HEK293 (cell line): ENCODE measurements around the gene CHSY1.

ENCODE experiments used
- SALL2 ChIP-seq: fragments of 450-650 bp; formaldehyde crosslinking; IDR thresholded peaks from 2 replicates; pipeline ENCODE4 v1.5.0; 2017; ENCODE audit warnings: missing biosample characterization, mild to moderate bottlenecking, missing genetic modification characterization, borderline replicate concordance
- ZNF23 ChIP-seq: fragments of 450-650 bp; formaldehyde crosslinking; IDR thresholded peaks from 2 replicates; pipeline ENCODE4 v1.5.1; 2016; ENCODE audit warnings: missing biosample characterization, missing genetic modification characterization, borderline replicate concordance
- ZNF561 ChIP-seq: fragments of 450-650 bp; IDR thresholded peaks from 2 replicates; pipeline ENCODE4 v1.5.1; 2018; ENCODE audit warnings: missing biosample characterization, missing genetic modification characterization, borderline replicate concordance
- ZNF830 ChIP-seq: fragments of 450-650 bp; IDR thresholded peaks from 2 replicates; pipeline ENCODE4 v1.5.0; 2018; ENCODE audit warnings: missing biosample characterization, missing genetic modification characterization, low read depth, mild to moderate bottlenecking, moderate library complexity
- TF ChIP-seq, protein P1 (sequence below): fragments of 450-650 bp; formaldehyde crosslinking; IDR thresholded peaks from 2 replicates; pipeline ENCODE4 v1.5.1; 2017; ENCODE audit warnings: missing biosample characterization, missing genetic modification characterization
- TF ChIP-seq, protein P2 (sequence below): fragments of 450-650 bp; formaldehyde crosslinking; IDR thresholded peaks from 2 replicates; pipeline ENCODE4 v1.5.1; 2016; ENCODE audit warnings: missing biosample characterization, missing genetic modification characterization

DNA sequence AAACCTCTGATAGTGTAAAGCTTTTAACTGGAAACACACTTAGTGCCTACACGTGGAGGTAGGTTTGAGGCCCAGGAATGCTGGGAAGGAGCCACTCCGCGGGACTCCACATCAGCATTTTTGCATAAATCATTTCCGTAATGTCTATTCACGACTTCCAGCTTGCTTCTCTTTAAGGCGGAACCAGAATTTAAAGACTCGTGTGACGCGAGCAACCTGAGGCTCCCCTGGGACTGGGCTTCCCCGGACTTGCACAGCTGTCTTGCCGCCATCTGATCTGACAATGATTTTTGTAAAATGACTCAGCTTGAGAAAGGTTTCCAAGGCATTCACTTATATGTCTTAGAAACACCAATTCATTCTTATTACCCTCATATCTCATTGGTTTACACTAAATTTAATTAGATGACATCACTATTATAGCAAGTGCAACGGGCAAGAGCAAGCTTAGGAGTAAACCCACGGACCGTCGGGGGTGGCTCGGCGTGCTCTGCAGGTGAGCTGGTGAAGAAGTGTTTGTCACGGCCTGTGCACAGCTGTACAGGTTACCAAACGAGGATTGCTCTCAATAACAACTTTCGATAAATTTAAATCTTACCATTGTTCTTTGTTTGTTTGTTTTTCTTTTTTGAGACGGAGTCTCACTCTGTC is 95.2 kb downstream of the CHSY1 start:
- TF ChIP-seq, protein P1, sequence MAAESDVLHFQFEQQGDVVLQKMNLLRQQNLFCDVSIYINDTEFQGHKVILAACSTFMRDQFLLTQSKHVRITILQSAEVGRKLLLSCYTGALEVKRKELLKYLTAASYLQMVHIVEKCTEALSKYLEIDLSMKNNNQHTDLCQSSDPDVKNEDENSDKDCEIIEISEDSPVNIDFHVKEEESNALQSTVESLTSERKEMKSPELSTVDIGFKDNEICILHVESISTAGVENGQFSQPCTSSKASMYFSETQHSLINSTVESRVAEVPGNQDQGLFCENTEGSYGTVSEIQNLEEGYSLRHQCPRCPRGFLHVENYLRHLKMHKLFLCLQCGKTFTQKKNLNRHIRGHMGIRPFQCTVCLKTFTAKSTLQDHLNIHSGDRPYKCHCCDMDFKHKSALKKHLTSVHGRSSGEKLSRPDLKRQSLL (tag by site-specific recombination) = no peak
- TF ChIP-seq SALL2 (tag by site-specific recombination) (no peak), ZNF830 (no peak), ZNF23 (tag by site-specific recombination) (no peak), ZNF561 (tag by site-specific recombination) (no peak)
- TF ChIP-seq, protein P2, sequence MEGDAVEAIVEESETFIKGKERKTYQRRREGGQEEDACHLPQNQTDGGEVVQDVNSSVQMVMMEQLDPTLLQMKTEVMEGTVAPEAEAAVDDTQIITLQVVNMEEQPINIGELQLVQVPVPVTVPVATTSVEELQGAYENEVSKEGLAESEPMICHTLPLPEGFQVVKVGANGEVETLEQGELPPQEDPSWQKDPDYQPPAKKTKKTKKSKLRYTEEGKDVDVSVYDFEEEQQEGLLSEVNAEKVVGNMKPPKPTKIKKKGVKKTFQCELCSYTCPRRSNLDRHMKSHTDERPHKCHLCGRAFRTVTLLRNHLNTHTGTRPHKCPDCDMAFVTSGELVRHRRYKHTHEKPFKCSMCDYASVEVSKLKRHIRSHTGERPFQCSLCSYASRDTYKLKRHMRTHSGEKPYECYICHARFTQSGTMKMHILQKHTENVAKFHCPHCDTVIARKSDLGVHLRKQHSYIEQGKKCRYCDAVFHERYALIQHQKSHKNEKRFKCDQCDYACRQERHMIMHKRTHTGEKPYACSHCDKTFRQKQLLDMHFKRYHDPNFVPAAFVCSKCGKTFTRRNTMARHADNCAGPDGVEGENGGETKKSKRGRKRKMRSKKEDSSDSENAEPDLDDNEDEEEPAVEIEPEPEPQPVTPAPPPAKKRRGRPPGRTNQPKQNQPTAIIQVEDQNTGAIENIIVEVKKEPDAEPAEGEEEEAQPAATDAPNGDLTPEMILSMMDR (tag by site-specific recombination) = no peak
